ENCODE data around the gene AHI1. TPM values are rescaled to one million over a fixed set of nuclear protein-coding genes. Genes with fewer than 3 reads are reported as not detected.

Gene AHI1
- total RNA-seq, 4 donors from 2014 or later = 9.2 to 16.5 (median 11.7) TPM

- TF ChIP-seq POLR2A (IDR thresholded peaks at IDR 0.05) = no peak
- no peak for TF ChIP-seq CTCF (IDR thresholded peaks at IDR 0.05)
- DNase-seq (ENCODE audit: low spot score in 2 of 2) = no peak
- H3K4me3 ChIP-seq (ENCODE audit: low read depth, poor library complexity, severe bottlenecking) = no peak overlapping the region
- WGBS, 2 donors = 48 to 96% methylated on average over 2 of the region's 2 CpGs
- intact Hi-C loops (cut with DNase I; ENCODE audit: low total_unique reads) = no loop called here
These were observed 173.6 kb downstream of the AHI1 start for GRCh38 chr6:135323979-135324378.

- TF ChIP-seq POLR2A (IDR thresholded peaks at IDR 0.05) = no peak
- no peak for TF ChIP-seq CTCF (IDR thresholded peaks at IDR 0.05)
- 85% methylated on average over 6 of the region's 6 CpGs for WGBS, 2 donors
These were observed 174.3 kb downstream of the AHI1 start for GRCh38 chr6:135323202-135323668.

GRCh38 chr6:135322427-135323201 lies 174.9 kb downstream of the AHI1 start:
- 80 to 92% methylated on average over 3 of the region's 3 CpGs for WGBS, 2 donors
- intact Hi-C loops (cut with DNase I; ENCODE audit: low total_unique reads) = no loop called here
- DNase-seq (ENCODE audit: low spot score in 2 of 2) = no peak
- H3K4me3 ChIP-seq (ENCODE audit: low read depth, poor library complexity, severe bottlenecking) = no peak overlapping the region
- TF ChIP-seq POLR2A (IDR thresholded peaks at IDR 0.05) (no peak), CTCF (IDR thresholded peaks at IDR 0.05) (no peak)

More at GRCh38 chr6:135323202-135323668, 174.3 kb downstream of the AHI1 start:
- no peak overlapping the region for H3K4me3 ChIP-seq (ENCODE audit: low read depth, poor library complexity, severe bottlenecking)
- intact Hi-C loops (cut with DNase I; ENCODE audit: low total_unique reads) = no loop called here
- DNase-seq (ENCODE audit: low spot score in 2 of 2) = no peak

GRCh38 chr6:135320721-135321621 lies 176.6 kb downstream of the AHI1 start:
- intact Hi-C loops (cut with DNase I; ENCODE audit: low total_unique reads) = no loop called here
- TF ChIP-seq POLR2A (IDR thresholded peaks at IDR 0.05) = no peak
- TF ChIP-seq CTCF (IDR thresholded peaks at IDR 0.05) = no peak
- WGBS, 2 donors = 86 to 89% methylated on average over 8 of the region's 8 CpGs
- no peak for DNase-seq (ENCODE audit: low spot score in 2 of 2)
- H3K4me3 ChIP-seq (ENCODE audit: low read depth, poor library complexity, severe bottlenecking) = no peak overlapping the region

- no peak for TF ChIP-seq POLR2A (IDR thresholded peaks at IDR 0.05)
- no peak for TF ChIP-seq CTCF (IDR thresholded peaks at IDR 0.05)
- no peak overlapping the region for H3K4me3 ChIP-seq (ENCODE audit: low read depth, poor library complexity, severe bottlenecking)
- 82 to 89% methylated on average over 2 of the region's 2 CpGs for WGBS, 2 donors
- no peak for DNase-seq (ENCODE audit: low spot score in 2 of 2)
- intact Hi-C loops (cut with DNase I; ENCODE audit: low total_unique reads) = no loop called here
These were observed 177.7 kb downstream of the AHI1 start for GRCh38 chr6:135319819-135320218.
